Breast epithelium (tissue), 3 donors: Measurements from ENCODE around the gene IRAK1.

Source experiments
- CTCF ChIP-seq, 3 donors: fragments of 450-650 bp; IDR thresholded peaks; one replicate each; pipeline ENCODE4 v1.5.1; 2016 to 2017; ENCODE audit warnings: antibody characterized with exemption in 3 of 3, mild to moderate bottlenecking in 3 of 3, moderate library complexity in 3 of 3
- POLR2AphosphoS5 ChIP-seq, 3 donors: sonication (generic); formaldehyde crosslinking; IDR thresholded peaks; one replicate each; pipeline ENCODE4 v1.6.1; 2017; ENCODE audit warnings: antibody characterized with exemption in 3 of 3

GRCh38 chrX:153961292-153961691 is 58.4 kb downstream of the IRAK1 start:
- TF ChIP-seq CTCF (IDR thresholded peaks at IDR 0.05) (no peak), POLR2AphosphoS5 (IDR thresholded peaks at IDR 0.05) (no peak)
